ENCODE data around the gene TRMT6. TPM values are rescaled to one million over a fixed set of nuclear protein-coding genes. Genes with fewer than 3 reads are reported as not detected.

TRMT6 gene
- total RNA-seq, 1 experiment from 2014 or later = 38.9 TPM

- no peak for DNase-seq (ENCODE audit: low read depth)
Measured at GRCh38 chr20:5949943-5950270, 426 bp downstream of the TRMT6 start.

- peak; percentile 19 for DNase-seq (ENCODE audit: low read depth)
Measured at GRCh38 chr20:5947276-5947675, 3.1 kb downstream of the TRMT6 start.

- peak; percentile 83 for DNase-seq (ENCODE audit: low read depth)
Measured at GRCh38 chr20:5945963-5946362, 4.4 kb downstream of the TRMT6 start.

- DNase-seq (ENCODE audit: low read depth) = no peak
Measured at GRCh38 chr20:5938456-5939029, 11.8 kb downstream of the TRMT6 start.

- DNase-seq (ENCODE audit: low read depth) = no peak
Measured at GRCh38 chr20:5936238-5936637, 14.1 kb downstream of the TRMT6 start.

GRCh38 chr20:5935384-5935783 is 14.9 kb downstream of the TRMT6 start:
- DNase-seq (ENCODE audit: low read depth) = no peak

- DNase-seq (ENCODE audit: low read depth) = peak; percentile 20
Measured at GRCh38 chr20:5933802-5934436, 16.4 kb downstream of the TRMT6 start.

- DNase-seq (ENCODE audit: low read depth) = no peak
Measured at GRCh38 chr20:5932796-5933195, 17.5 kb downstream of the TRMT6 start.

- no peak for DNase-seq (ENCODE audit: low read depth)
Measured at GRCh38 chr20:5931411-5931810, 18.9 kb downstream of the TRMT6 start.

GRCh38 chr20:5928836-5929715 is 21.3 kb downstream of the TRMT6 start:
- no peak for DNase-seq (ENCODE audit: low read depth)

GRCh38 chr20:5927749-5928462 is 22.4 kb downstream of the TRMT6 start:
- no peak for DNase-seq (ENCODE audit: low read depth)

GRCh38 chr20:5925551-5925950 is 24.8 kb downstream of the TRMT6 start:
- no peak for DNase-seq (ENCODE audit: low read depth)

GRCh38 chr20:5923493-5923892 is 26.8 kb downstream of the TRMT6 start:
- no peak for DNase-seq (ENCODE audit: low read depth)

- DNase-seq (ENCODE audit: low read depth) = no peak
Measured at GRCh38 chr20:5920581-5920980, 29.8 kb downstream of the TRMT6 start.

- peak; percentile 22 for DNase-seq (ENCODE audit: low read depth)
Measured at GRCh38 chr20:5919626-5920544, 30.4 kb downstream of the TRMT6 start.

GRCh38 chr20:5918856-5919625 is 31.3 kb downstream of the TRMT6 start:
- peak; percentile 59 for DNase-seq (ENCODE audit: low read depth)

- DNase-seq (ENCODE audit: low read depth) = no peak
Measured at GRCh38 chr20:5914859-5915258, 35.5 kb downstream of the TRMT6 start.

GRCh38 chr20:5913166-5913565 is 37.2 kb downstream of the TRMT6 start:
- no peak for DNase-seq (ENCODE audit: low read depth)

- DNase-seq (ENCODE audit: low read depth) = no peak
Measured at GRCh38 chr20:5910186-5910585, 40.1 kb downstream of the TRMT6 start.

GRCh38 chr20:5908981-5909380 is 41.4 kb downstream of the TRMT6 start:
- DNase-seq (ENCODE audit: low read depth) = no peak
